ENCODE data around the gene UGT1A8. TPM values are rescaled to one million over a fixed set of nuclear protein-coding genes. Genes with fewer than 3 reads are reported as not detected.
"Not testable (repeated sequence)": the region's sequence is repeated elsewhere in the genome, so short reads cannot be mapped to it uniquely, and the experiment has no call there.

UGT1A8 gene
- total RNA-seq, 4 donors from 2014 or later, result 0.34 TPM; not detected in 3

DNA sequence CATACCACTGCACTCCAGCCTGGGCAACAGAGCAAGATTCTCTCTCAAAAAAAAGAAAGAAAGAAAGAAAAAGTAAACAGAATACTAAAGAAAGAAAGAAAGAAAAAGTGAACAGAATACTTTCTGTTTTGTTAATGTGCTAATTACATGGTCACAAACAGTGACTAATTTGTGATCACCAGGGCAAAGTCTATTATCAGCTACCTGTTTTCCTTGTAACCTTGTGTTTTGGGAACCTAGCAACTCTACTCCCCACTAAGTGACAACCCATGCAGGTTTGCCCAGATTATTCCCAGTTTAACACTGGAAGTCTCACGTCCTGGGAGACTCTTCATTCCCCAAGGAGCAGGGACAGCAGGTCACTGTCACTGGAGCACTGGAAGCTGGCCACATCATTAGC, 37.6 kb downstream of the UGT1A8 start:
- Histone ChIP-seq H3K27ac (no peak overlapping the region), H3K4me3 (replicated peaks in 1 of 3) (no peak overlapping the region), H3K9me3 (no peaks in the 10 kb centered on the region), H3K4me1 (no peaks in the 10 kb centered on the region), H3K27me3 (no peaks in the 10 kb centered on the region), H3K36me3 (no peaks in the 10 kb centered on the region)
- DNase-seq, result no peak
- intact Hi-C loops (cut with DNase I), result no loop called here
- WGBS, 2 donors, result 43 to 78% methylated on average over 1 of the region's 1 CpG
- TF ChIP-seq, protein P1, sequence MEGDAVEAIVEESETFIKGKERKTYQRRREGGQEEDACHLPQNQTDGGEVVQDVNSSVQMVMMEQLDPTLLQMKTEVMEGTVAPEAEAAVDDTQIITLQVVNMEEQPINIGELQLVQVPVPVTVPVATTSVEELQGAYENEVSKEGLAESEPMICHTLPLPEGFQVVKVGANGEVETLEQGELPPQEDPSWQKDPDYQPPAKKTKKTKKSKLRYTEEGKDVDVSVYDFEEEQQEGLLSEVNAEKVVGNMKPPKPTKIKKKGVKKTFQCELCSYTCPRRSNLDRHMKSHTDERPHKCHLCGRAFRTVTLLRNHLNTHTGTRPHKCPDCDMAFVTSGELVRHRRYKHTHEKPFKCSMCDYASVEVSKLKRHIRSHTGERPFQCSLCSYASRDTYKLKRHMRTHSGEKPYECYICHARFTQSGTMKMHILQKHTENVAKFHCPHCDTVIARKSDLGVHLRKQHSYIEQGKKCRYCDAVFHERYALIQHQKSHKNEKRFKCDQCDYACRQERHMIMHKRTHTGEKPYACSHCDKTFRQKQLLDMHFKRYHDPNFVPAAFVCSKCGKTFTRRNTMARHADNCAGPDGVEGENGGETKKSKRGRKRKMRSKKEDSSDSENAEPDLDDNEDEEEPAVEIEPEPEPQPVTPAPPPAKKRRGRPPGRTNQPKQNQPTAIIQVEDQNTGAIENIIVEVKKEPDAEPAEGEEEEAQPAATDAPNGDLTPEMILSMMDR (IDR thresholded peaks at IDR 0.05), result no peak
- TF ChIP-seq POLR2A (IDR thresholded peaks at IDR 0.05), result no peak

DNA sequence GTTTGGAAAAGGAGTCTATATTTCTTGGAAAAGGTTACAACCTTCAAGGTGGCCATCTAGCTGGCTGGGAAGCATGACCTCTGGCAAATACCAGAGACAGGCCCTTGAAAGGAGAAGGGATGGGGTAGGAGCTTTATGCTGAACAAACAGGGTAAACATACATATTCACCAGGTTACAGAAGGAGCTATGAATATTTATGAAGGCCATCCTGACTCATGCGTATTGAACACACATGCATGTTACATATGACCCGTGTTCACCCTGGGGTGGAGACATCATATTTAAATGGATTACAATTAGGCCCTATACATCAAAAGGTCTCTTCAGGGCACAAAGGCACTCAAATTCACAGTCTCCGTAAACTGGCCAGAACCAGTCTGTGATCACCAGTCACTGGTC, 38.5 kb downstream of the UGT1A8 start:
- DNase-seq; H3K4me3 ChIP-seq (replicated peaks in 1 of 3); H3K36me3 ChIP-seq; H3K9me3 ChIP-seq; H3K27ac ChIP-seq; H3K4me1 ChIP-seq; H3K27me3 ChIP-seq; intact Hi-C loops (cut with DNase I): not testable (repeated sequence)
- 93 to 96% methylated on average over 3 of the region's 3 CpGs for WGBS, 2 donors

DNA sequence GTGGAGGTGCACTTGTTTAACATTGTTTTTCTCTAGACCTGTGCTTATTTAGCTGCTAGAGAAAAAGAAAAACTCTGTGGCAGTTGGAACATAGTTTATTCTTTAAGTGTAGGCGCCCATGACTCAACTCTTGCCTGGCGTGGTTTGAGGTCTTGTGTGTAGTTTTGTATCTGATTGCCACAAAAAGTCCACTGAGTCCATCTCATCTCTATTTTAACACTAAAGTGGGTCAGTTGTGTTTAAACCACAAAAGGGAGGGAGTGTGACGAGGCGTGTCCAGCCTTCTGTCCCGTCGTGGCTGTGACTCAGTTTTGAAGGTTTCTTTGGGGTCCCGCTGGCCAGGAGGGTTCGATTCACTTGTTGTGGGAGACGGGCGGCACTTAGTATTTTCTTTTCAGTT, 39.0 kb downstream of the UGT1A8 start:
- 85 to 91% methylated on average over 10 of the region's 10 CpGs for WGBS, 2 donors
- Histone ChIP-seq H3K27ac (no peak overlapping the region), H3K4me1 (no peaks in the 10 kb centered on the region), H3K4me3 (replicated peaks in 1 of 3) (no peak overlapping the region), H3K27me3 (no peaks in the 10 kb centered on the region), H3K36me3 (no peaks in the 10 kb centered on the region), H3K9me3 (no peaks in the 10 kb centered on the region)
- TF ChIP-seq, protein P1 (IDR thresholded peaks at IDR 0.05), result no peak
- TF ChIP-seq POLR2A (IDR thresholded peaks at IDR 0.05), result no peak
- intact Hi-C loops (cut with DNase I), result no loop called here
- no peak for DNase-seq

DNA sequence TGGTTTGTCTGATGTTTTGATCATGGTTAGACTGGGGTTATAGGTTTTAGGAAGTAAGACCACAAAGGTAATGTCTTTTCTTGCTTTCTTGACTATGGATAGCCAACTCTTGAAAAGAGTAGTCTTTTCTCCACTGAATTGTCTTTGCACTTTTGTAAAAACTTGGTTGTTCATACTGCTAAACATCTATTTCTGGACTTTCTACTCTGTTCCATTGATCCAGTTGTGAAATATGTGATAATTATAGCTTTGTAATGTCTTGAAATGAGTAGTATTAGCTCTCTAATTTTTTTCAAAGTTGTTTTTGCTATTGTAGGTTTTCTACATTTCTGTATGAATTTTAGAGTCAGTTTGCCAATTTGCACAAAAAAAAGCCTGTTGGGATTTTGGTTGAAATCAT, 41.2 kb downstream of the UGT1A8 start:
- Histone ChIP-seq H3K4me3 (replicated peaks in 1 of 3) (no peak overlapping the region), H3K36me3 (no peaks in the 10 kb centered on the region), H3K27me3 (no peaks in the 10 kb centered on the region), H3K9me3 (no peaks in the 10 kb centered on the region), H3K4me1 (no peaks in the 10 kb centered on the region), H3K27ac (no peak overlapping the region)
- TF ChIP-seq, protein P1 (IDR thresholded peaks at IDR 0.05), result no peak
- TF ChIP-seq POLR2A (IDR thresholded peaks at IDR 0.05), result no peak
- no peak for DNase-seq
- intact Hi-C loops (cut with DNase I), result no loop called here

DNA sequence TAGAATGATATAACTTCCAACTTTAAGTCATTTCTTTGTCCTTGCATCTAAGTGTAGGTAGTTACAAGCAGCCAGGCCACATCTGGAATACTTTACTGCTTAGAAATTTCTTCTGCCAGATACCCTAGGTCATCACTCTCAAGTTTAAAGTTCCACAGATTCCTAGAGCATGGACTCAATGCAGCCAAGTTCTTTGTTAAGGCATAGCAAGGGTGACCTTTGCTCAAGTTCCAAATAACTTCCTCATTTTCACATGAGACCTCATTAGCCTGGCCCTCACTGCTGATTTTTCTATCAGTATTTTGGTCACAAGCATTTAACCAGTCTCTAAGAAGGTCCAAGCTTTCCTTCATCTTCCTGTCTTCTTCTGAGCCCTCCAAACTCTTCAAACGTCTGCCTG, 46.5 kb downstream of the UGT1A8 start:
- Histone ChIP-seq H3K27me3 (no peaks in the 10 kb centered on the region), H3K4me3 (replicated peaks in 1 of 3) (no peak overlapping the region), H3K4me1 (no peaks in the 10 kb centered on the region), H3K27ac (no peak overlapping the region), H3K9me3 (no peaks in the 10 kb centered on the region), H3K36me3 (no peaks in the 10 kb centered on the region)
- intact Hi-C loops (cut with DNase I), result no loop called here
- WGBS, 2 donors, result 49 to 67% methylated on average over 1 of the region's 1 CpG
- no peak for TF ChIP-seq POLR2A (IDR thresholded peaks at IDR 0.05)
- TF ChIP-seq, protein P1 (IDR thresholded peaks at IDR 0.05), result no peak
- no peak for DNase-seq
